GM23338 (cell line): ENCODE measurements around the gene POU3F1. TPM values are rescaled to one million over a fixed set of nuclear protein-coding genes. Genes with fewer than 3 reads are reported as not detected.
A peak's percentile ranks its signal among the peaks of the same experiment; 100 is the strongest.

ENCODE experiments used
- ATAC-seq: fragments of 200-7000 bp; cut with Tn5 transposase; 3 replicates; pipeline ENCODE4 v1.9.1; 2020
- DNase-seq: peaks from one replicate; pipeline ENCODE4 v3.0.0-alpha.2; 2015; ENCODE audit warnings: low spot score
- H2AFZ ChIP-seq: fragments of 200-600 bp; sonication (generic); 2 replicates; pipeline ENCODE4 v1.8.0; 2016; ENCODE audit warnings: antibody characterized with exemption, mild to moderate bottlenecking, moderate library complexity
- H3F3A ChIP-seq: fragments of 200-600 bp; sonication (generic); replicated peaks from 2 replicates; pipeline ENCODE4 v1.8.0; 2017; ENCODE audit warnings: antibody characterized with exemption, mixed run types, low read depth
- H3K27ac ChIP-seq: fragments of 200-600 bp; sonication (generic); 2 replicates; pipeline ENCODE4 v1.6.1; 2016; ENCODE audit warnings: low read depth
- H3K27me3 ChIP-seq: fragments of 200-600 bp; sonication (generic); 2 replicates; pipeline ENCODE4 v1.8.0; 2016; ENCODE audit warnings: mild to moderate bottlenecking, mixed run types, moderate library complexity; ENCODE audit not compliant: insufficient read depth
- H3K36me3 ChIP-seq: fragments of 200-600 bp; sonication (generic); 2 replicates; pipeline ENCODE4 v1.8.0; 2016; ENCODE audit warnings: mild to moderate bottlenecking; ENCODE audit not compliant: insufficient read depth
- H3K4me1 ChIP-seq: fragments of 200-600 bp; sonication (generic); 2 replicates; pipeline ENCODE4 v1.8.0; 2016; ENCODE audit warnings: mild to moderate bottlenecking, moderate library complexity; ENCODE audit not compliant: insufficient read depth
- H3K4me2 ChIP-seq: fragments of 200-600 bp; sonication (generic); 2 replicates; pipeline ENCODE4 v1.7.1; 2017; ENCODE audit warnings: mixed run types
- H3K4me3 ChIP-seq: fragments of 200-600 bp; sonication (generic); 2 replicates; pipeline ENCODE4 v1.6.1; 2016; ENCODE audit warnings: mixed run types
- H3K79me2 ChIP-seq: fragments of 200-600 bp; sonication (generic); replicated peaks from 2 replicates; pipeline ENCODE4 v1.8.0; 2017; ENCODE audit warnings: mild to moderate bottlenecking; ENCODE audit not compliant: insufficient read depth
- H3K9me2 ChIP-seq: fragments of 200-600 bp; sonication (generic); 2 replicates; pipeline ENCODE4 v1.8.0; 2017; ENCODE audit not compliant: insufficient read depth
- H4K20me1 ChIP-seq: fragments of 200-600 bp; sonication (generic); replicated peaks from 2 replicates; pipeline ENCODE4 v1.8.0; 2017; ENCODE audit warnings: mild to moderate bottlenecking; ENCODE audit not compliant: insufficient read depth
- H3K27ac Mint-ChIP-seq: 2 replicates; pipeline ENCODE4 v1.8.0; 2020; ENCODE audit warnings: inconsistent platforms, mild to moderate bottlenecking, moderate library complexity, mixed read lengths
- H3K27me3 Mint-ChIP-seq: 3 replicates; pipeline ENCODE4 v1.8.0; 2022; ENCODE audit warnings: low read depth, mild to moderate bottlenecking, moderate library complexity, mixed read lengths, inconsistent platforms; ENCODE audit not compliant: insufficient read depth, poor library complexity
- H3K36me3 Mint-ChIP-seq: 3 replicates; pipeline ENCODE4 v1.8.0; 2021; ENCODE audit warnings: low read depth, mild to moderate bottlenecking, inconsistent platforms, moderate library complexity, mixed read lengths
- H3K4me1 Mint-ChIP-seq: 3 replicates; pipeline ENCODE4 v1.8.0; 2020; ENCODE audit warnings: mild to moderate bottlenecking, inconsistent platforms, mixed read lengths
- H3K4me3 Mint-ChIP-seq: 3 replicates; pipeline ENCODE4 v1.8.0; 2021; ENCODE audit warnings: moderate library complexity, mild to moderate bottlenecking, inconsistent platforms, mixed read lengths
- H3K9me3 Mint-ChIP-seq: 3 replicates; pipeline ENCODE4 v1.8.0; 2020; ENCODE audit warnings: moderate library complexity, mild to moderate bottlenecking, inconsistent platforms, mixed read lengths
- EZH2 ChIP-seq: fragments of 200-600 bp; sonication (generic); IDR thresholded peaks from one replicate; pipeline ENCODE4 v1.8.0; 2017; ENCODE audit warnings: antibody characterized with exemption, mild to moderate bottlenecking, low read depth; ENCODE audit not compliant: unreplicated experiment
- POLR2AphosphoS5 ChIP-seq: IDR thresholded peaks from 2 replicates; pipeline ENCODE4 v1.6.1; 2016; ENCODE audit warnings: antibody characterized with exemption, low read depth
- REST ChIP-seq: IDR thresholded peaks from one replicate; pipeline ENCODE4 v1.6.1; 2018; ENCODE audit warnings: antibody characterized with exemption; ENCODE audit not compliant: unreplicated experiment
- STAT1 ChIP-seq: IDR thresholded peaks from one replicate; pipeline ENCODE4 v1.6.1; 2016; ENCODE audit warnings: antibody characterized with exemption; ENCODE audit not compliant: unreplicated experiment
- ZNF462 ChIP-seq: fragments of 250-450 bp; sonication (Bioruptor Pico); IDR thresholded peaks from 2 replicates; pipeline ENCODE4 v1.5.0; 2020; ENCODE audit warnings: mild to moderate bottlenecking, moderate library complexity
- polyA plus RNA-seq: library from polyadenylated mRNA; unstranded; fragments of >200 nt; fragmentation: Nextera tagmentation; extraction: Ambion mirVana; gene quantifications from 2 replicates; pipeline ENCODE4 v1.2.1, GENCODE V29; 2016
- total RNA-seq: library from RNA; depleted of rRNA; stranded (reverse); fragments of >200 nt; shearing (Covaris generic); gene quantifications from 2 replicates; pipeline ENCODE4 v1.2.3, GENCODE V29; 2014

Gene POU3F1
- total and polyA plus RNA-seq, 2 experiments from 2014 or later: 3.6 to 11.5 TPM

GRCh38 chr1:38004284-38005108 lies 42.1 kb downstream of the POU3F1 start:
- Mint-ChIP-seq H3K4me1 (peaks cover 58% of the 10 kb centered on the region), H3K27ac (peak overlapping the region; percentile 2; the same call in 1 of the 2 replicates), H3K9me3 (no peaks in the 10 kb centered on the region), H3K36me3 (no peaks in the 10 kb centered on the region), H3K27me3 (peaks cover 23% of the 10 kb centered on the region), H3K4me3 (peak overlapping the region; percentile 74)
- no peak overlapping the region for H3K27ac ChIP-seq
- DNase-seq (no peak), ATAC-seq (no peak)
- no peaks in the 10 kb centered on the region for H3K9me2 ChIP-seq
- no peaks in the 10 kb centered on the region for H3K36me3 ChIP-seq
- H3K4me2 ChIP-seq: peak overlapping the region; percentile 94
- H3K27me3 ChIP-seq: no peaks in the 10 kb centered on the region
- 0 out of 2 replicates have a peak, but pooled peaks cover 7% of the 10 kb centered on the region for H4K20me1 ChIP-seq
- H3K4me3 ChIP-seq: peak overlapping the region; percentile 77
- 0 out of 2 replicates have a peak overlapping the region, but pooled peaks have one; percentile 43 for H2AFZ ChIP-seq
- peaks cover 51% of the 10 kb centered on the region for H3K4me1 ChIP-seq
- 0 out of 2 replicates have a peak, but pooled peaks cover 15% of the 10 kb centered on the region for H3F3A ChIP-seq
- no peak for TF ChIP-seq EZH2
- TF ChIP-seq REST: no peak
- no peak for TF ChIP-seq POLR2AphosphoS5
- no peak for TF ChIP-seq STAT1
- no peak for TF ChIP-seq ZNF462 (CRISPR knock-in tag)
- peaks cover 35% of the 10 kb centered on the region for H3K79me2 ChIP-seq
